Measurements from ENCODE around the gene ZNF451.
A peak's percentile ranks its signal among the peaks of the same experiment; 100 is the strongest.
"Not testable (repeated sequence)": the region's sequence is repeated elsewhere in the genome, so short reads cannot be mapped to it uniquely, and the experiment has no call there.

The ZNF451 gene, protein sequence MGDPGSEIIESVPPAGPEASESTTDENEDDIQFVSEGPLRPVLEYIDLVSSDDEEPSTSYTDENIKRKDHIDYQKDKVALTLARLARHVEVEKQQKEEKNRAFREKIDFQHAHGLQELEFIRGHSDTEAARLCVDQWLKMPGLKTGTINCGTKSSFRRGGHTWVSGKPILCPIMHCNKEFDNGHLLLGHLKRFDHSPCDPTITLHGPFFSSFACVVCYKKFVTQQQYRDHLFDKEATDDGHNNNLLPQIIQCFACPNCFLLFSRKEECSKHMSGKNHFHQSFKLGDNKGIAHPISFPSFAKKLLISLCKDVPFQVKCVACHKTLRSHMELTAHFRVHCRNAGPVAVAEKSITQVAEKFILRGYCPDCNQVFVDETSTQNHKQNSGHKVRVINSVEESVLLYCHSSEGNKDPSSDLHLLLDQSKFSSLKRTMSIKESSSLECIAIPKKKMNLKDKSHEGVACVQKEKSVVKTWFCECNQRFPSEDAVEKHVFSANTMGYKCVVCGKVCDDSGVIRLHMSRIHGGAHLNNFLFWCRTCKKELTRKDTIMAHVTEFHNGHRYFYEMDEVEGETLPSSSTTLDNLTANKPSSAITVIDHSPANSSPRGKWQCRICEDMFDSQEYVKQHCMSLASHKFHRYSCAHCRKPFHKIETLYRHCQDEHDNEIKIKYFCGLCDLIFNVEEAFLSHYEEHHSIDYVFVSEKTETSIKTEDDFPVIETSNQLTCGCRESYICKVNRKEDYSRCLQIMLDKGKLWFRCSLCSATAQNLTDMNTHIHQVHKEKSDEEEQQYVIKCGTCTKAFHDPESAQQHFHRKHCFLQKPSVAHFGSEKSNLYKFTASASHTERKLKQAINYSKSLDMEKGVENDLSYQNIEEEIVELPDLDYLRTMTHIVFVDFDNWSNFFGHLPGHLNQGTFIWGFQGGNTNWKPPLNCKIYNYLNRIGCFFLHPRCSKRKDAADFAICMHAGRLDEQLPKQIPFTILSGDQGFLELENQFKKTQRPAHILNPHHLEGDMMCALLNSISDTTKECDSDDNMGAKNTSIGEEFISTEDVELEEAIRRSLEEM

DNA sequence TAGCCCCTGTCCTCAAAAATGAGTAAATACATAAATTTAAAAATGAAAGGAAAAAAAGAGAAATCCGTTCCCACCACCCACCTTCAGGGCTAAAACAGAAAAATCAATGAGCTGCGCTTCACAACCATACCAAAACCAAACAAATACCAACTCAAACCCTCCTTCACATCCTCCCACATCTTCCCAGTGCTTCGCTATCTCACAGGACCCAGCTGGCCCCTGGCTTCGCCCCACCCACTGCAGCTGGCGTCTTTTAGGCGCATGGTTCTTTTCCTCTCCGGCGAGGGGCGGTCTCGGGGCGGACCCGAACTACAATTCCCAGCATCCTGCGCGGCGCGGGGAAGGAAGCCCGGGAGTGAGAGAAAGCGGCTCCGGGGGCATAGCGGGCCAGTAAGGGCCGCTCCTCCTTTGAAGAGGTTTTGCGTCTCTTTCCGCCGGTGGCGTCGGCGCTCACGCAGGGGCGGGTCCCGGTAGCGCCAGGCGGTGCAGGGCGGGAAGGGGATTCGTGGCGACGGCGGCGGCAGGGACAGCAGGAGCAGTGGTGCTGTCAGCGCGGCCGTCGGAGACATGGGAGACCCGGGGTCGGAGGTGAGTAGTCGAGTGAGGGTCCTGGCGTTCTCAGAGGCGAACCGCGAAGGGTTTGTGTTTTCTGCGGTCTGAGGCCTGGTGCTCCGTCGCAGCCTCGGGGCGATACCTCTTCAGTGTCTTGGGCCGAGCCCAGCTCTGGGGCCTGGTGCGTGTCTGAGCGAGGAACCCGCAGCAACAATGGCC lies at the start of gene ZNF451:
TSS of gene ZNF451 (plus strand) at position 502 of the 771 bp plus-strand sequence. CDS start at position 568, 66 bp downstream.
- DNase-seq = peak; percentile 88 to 95 (median 92)

- DNase-seq = not testable (repeated sequence)
Measured at GRCh38 chr6:57044061-57044460, 45.9 kb upstream of the ZNF451 start.

- no peak for DNase-seq
Measured at GRCh38 chr6:57044568-57044967, 45.4 kb upstream of the ZNF451 start.

DNA sequence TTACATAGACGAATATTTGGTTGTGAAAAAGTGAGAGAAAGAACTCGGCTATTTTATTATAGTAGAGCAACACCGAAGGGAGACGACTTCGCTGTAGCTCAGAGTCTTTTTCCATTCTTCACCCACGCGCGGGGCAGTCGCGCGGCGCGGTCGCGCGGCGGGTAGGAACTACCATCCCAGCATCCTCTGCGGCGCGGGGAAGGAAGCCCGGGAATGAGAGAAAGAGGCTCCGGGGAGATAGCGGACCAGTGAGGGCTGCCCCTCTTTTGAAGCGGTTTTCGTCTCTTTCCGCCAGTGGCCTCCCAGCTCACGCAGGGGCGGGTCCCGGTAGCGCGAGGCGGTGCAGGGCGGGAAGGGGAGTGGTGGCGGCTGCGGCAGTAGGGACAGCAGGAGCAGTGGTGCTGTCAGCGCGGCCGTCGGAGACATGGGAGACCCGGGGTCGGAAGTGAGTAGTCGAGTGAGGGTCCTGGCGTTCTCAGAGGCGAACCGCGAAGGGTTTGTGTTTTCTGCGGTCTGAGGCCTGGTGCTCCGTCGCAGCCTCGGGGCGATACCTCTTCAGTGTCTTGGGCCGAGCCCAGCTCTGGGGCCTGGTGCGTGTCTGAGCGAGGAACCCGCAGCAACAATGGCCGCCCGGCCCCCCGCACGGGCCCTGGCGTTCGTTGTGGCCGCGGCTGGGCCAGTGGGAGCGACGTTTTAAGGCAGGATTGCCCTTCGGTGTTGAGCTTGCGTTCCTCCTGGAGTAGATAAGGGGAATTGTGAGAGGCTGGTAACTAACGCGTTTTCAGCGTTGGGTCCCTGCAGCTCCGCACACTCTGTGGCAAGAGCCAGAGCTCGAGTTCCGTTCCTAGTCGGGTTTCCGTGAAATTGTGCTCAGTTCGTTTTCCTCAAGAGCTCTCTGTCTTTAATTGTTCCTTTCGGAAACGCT lies 43.4 kb upstream of the ZNF451 start, which contains the start of gene KIAA1586:
TSS of gene KIAA1586 (plus strand) at position 362 of the 925 bp plus-strand sequence. CDS start at position 425, 63 bp downstream.
- DNase-seq = peak; percentile 39 to 69 (median 56)

- not testable (repeated sequence) for DNase-seq
Measured at GRCh38 chr6:57047257-57047585, 42.8 kb upstream of the ZNF451 start.

- DNase-seq = not testable (repeated sequence)
Measured at GRCh38 chr6:57047859-57048258, 42.1 kb upstream of the ZNF451 start.

DNA sequence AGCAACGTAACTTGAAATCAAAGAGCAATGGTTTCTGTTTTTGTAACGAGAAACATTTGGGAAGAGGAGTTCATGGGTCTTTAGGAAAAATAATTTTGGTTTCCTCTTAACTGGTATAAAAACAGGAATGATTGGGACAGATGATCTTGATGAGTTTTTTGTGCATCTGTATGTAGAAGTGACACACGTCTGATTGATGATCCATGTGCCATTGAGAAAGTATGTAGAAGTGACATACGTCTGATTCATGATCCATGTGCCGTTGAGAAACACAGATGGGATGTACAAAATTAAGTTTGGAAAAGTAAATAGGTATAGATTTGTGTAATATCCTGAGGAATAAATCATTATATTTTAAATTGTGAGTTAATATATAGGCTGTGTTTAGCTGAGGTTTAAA lies 41.4 kb upstream of the ZNF451 start:
- no peak for DNase-seq

DNA sequence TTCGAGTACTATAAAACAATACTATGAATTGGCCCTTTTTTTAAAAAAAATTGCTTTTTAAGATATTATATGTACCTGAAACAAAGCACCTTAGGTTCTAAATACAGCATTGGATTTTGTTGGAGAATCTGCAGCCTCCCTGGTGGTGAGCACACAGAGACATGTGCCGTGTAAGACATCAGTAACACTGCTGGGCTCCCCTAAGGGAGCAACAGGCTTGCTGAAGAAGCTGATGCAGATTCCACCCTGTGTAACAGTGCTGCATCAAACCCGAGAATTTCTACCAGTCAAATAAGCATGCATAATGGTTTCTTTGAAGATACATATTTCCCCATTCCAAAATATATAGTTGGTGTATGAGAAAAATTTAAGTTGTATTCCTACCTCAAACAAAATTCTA lies 26.1 kb upstream of the ZNF451 start:
- DNase-seq = no peak

DNA sequence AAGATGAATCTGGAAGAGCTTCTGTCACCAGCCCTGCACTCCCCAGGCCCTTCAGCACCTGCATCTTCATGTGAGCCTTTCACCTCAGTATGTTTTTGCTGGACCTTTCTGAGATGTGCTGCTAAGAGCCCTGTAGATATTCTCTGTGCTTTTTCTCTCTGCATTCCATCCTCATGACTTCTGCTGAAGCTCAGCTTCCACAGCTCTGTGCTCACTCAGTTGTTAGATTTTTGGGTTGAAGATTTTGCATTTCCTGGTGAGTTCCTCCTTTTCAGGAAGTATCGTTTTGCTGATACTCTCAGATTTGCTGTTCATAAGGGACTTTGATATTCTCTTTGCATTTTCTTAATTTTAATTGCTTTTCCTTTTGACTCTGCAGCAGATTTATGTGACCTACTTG lies 25.2 kb upstream of the ZNF451 start:
- no peak for DNase-seq

DNA sequence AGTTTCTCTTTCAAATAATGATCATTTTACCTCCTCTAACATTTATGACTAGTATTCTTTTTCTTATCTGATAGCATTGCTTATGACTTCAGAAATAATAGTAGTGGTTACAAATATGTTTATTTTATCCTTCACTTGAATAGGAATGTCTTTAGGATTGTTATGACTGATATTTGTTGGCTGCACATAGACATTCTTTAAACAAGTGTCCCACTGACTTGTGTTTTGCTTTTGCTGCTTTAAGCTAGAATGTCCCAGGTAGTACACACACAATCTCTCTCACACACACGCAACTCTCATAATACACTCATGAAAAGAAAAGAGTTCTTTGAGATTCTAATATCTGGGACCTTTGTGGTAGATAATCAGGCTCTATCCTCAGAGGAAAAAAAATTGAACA lies 21.9 kb upstream of the ZNF451 start:
- DNase-seq = no peak

- no peak for DNase-seq
Measured at GRCh38 chr6:57069228-57069627, 20.8 kb upstream of the ZNF451 start.

DNA sequence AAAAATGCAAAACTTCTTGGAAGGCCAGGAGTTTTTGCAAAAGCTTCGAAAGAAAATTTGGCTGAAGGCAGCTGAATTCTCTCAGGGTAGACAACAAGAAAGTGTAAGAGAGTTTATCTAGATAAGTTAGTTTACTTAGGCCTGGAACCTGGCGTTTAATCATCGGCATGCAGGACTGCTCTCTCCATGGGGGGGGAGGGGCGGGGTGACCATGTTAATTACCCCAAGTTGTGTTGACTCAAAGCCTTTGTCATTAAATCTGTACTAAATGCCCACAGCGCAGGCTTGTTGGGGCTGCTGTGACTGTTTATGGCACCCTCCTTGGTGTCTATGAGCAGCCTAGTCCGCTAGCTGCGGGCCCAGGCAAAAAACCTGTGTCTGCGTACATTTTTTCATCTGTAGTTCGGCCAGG lies 20.1 kb upstream of the ZNF451 start:
- no peak for DNase-seq

GRCh38 chr6:57072108-57072507 lies 17.9 kb upstream of the ZNF451 start:
- DNase-seq = no peak

- DNase-seq = no peak
Measured at GRCh38 chr6:57074383-57074782, 15.6 kb upstream of the ZNF451 start.

GRCh38 chr6:57075092-57075491 lies 14.9 kb upstream of the ZNF451 start:
- DNase-seq = no peak

- DNase-seq = no peak
Measured at GRCh38 chr6:57078531-57079207, 11.3 kb upstream of the ZNF451 start.

GRCh38 chr6:57085471-57085870 lies 4.5 kb upstream of the ZNF451 start:
- no peak for DNase-seq

- no peak for DNase-seq
Measured at GRCh38 chr6:57086843-57087242, 3.1 kb upstream of the ZNF451 start.

- no peak for DNase-seq
Measured at GRCh38 chr6:57087916-57088315, 2.1 kb upstream of the ZNF451 start.

DNA sequence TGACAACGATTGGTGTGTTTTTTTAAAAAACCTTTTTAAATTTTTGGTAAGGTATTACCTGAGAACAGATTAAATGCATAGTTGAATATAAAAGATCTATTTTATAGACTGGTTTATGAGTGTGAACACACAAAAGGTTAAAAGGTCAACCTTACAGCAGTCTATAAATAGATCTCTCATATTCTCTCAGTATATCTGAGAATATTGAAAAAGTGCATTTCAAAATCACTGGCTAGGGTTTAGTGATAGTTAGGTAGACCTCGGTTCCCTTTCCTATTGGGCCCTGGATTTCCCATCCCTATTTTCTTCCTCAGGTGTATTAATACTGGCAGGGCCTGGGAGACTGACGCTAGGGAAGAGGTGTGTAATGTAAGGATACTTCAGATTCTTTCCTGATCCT lies 723 bp upstream of the ZNF451 start:
- DNase-seq = no peak

Measured in activated naive CD4-positive, alpha-beta T cell (primary cell).